Parathyroid adenoma (tissue), 2 donors: Measurements from ENCODE around the gene KSR1.

Source experiments
- H2AFZ ChIP-seq: fragments of 300-600 bp; sonication (generic); one replicate; pipeline ENCODE4 v1.7.0; 2017; ENCODE audit warnings: antibody characterized with exemption, mild to moderate bottlenecking
- H3K27ac ChIP-seq: fragments of 300-600 bp; sonication (generic); one replicate; pipeline ENCODE4 v1.7.0; 2017
- H3K27me3 ChIP-seq: fragments of 300-600 bp; sonication (generic); one replicate; pipeline ENCODE4 v1.7.0; 2017; ENCODE audit warnings: low read length; ENCODE audit not compliant: control insufficient read depth, insufficient read depth
- H3K36me3 ChIP-seq: fragments of 300-600 bp; sonication (generic); one replicate; pipeline ENCODE4 v1.7.0; 2017; ENCODE audit warnings: low read length; ENCODE audit not compliant: control insufficient read depth, insufficient read depth
- H3K4me1 ChIP-seq: fragments of 300-600 bp; sonication (generic); one replicate; pipeline ENCODE4 v1.7.0; 2017; ENCODE audit warnings: control low read depth
- H3K4me2 ChIP-seq: fragments of 300-600 bp; sonication (generic); one replicate; pipeline ENCODE4 v1.7.0; 2017; ENCODE audit warnings: low read length
- H3K4me3 ChIP-seq: fragments of 300-600 bp; sonication (generic); one replicate; pipeline ENCODE4 v1.7.0; 2017; ENCODE audit warnings: low read depth, low read length
- H3K79me2 ChIP-seq: fragments of 300-600 bp; sonication (generic); one replicate; pipeline ENCODE4 v1.7.0; 2017; ENCODE audit warnings: control low read depth
- H3K9ac ChIP-seq: fragments of 300-600 bp; sonication (generic); one replicate; pipeline ENCODE4 v1.7.0; 2017; ENCODE audit warnings: mild to moderate bottlenecking
- H3K9me3 ChIP-seq: fragments of 300-600 bp; sonication (generic); one replicate; pipeline ENCODE4 v1.7.0; 2017; ENCODE audit warnings: low read length; ENCODE audit not compliant: control insufficient read depth
- TF ChIP-seq, protein P1 (sequence below): fragments of 300-600 bp; sonication (generic); IDR thresholded peaks from one replicate; pipeline ENCODE4 v1.7.0; 2017; ENCODE audit warnings: antibody characterized with exemption, mild to moderate bottlenecking
- donor health status: primary hyperparathyroidism.

KSR1 gene

DNA sequence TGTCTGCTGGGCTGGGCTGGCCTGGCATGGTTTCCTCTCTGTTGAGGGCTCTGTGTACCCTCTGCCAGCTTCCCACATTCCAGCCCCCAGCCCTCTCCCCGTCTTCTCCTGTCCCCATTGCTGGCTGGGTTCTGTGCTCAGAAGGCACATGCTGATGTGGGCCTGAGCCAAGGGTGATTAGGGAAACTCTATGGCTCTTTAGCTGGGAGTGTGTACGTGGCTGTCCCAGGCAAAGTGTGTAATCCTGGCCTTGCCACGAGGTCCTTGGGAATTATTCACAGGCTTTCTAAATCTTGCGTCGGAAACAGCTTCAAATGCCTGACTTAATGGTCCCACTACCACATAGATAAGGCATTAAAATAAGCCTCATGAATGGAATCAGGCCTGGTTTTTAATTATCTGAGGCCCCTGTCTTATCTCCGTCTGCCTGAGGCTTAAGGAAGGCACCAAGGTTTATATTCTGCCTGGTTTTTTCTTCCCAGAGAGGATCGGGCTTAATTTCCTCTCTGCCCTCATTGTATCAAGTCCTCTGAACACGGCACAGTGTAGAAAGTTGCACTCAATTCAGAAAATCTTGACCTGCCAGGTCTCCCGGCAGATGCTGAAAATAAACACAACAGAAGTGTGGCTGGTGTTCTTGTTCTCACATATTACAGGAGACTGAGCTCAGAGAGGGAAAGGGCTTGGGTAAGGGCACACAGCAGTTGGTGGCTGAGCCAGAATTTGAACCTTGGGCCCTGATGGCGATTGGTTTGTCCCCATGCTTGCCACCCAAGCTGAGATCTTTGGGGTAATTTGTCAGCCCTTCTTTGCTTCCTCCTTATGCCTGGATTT, 121.9 kb downstream of the KSR1 start:
- peaks cover 18% of the 10 kb centered on the region for H3K4me1 ChIP-seq
- no peaks in the 10 kb centered on the region for H3K36me3 ChIP-seq
- no peaks in the 10 kb centered on the region for H3K9me3 ChIP-seq
- H3K27ac ChIP-seq = no peak overlapping the region
- no peaks in the 10 kb centered on the region for H3K27me3 ChIP-seq
- TF ChIP-seq, protein P1, sequence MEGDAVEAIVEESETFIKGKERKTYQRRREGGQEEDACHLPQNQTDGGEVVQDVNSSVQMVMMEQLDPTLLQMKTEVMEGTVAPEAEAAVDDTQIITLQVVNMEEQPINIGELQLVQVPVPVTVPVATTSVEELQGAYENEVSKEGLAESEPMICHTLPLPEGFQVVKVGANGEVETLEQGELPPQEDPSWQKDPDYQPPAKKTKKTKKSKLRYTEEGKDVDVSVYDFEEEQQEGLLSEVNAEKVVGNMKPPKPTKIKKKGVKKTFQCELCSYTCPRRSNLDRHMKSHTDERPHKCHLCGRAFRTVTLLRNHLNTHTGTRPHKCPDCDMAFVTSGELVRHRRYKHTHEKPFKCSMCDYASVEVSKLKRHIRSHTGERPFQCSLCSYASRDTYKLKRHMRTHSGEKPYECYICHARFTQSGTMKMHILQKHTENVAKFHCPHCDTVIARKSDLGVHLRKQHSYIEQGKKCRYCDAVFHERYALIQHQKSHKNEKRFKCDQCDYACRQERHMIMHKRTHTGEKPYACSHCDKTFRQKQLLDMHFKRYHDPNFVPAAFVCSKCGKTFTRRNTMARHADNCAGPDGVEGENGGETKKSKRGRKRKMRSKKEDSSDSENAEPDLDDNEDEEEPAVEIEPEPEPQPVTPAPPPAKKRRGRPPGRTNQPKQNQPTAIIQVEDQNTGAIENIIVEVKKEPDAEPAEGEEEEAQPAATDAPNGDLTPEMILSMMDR = no peak
- H3K9ac ChIP-seq = no peak overlapping the region
- H3K79me2 ChIP-seq = peaks cover 2% of the 10 kb centered on the region
- no peak overlapping the region for H3K4me3 ChIP-seq
- no peak overlapping the region for H3K4me2 ChIP-seq
- H2AFZ ChIP-seq = no peak overlapping the region

GRCh38 chr17:27578718-27579085, 122.5 kb downstream of the KSR1 start:
- TF ChIP-seq, protein P1 = no peak
- H2AFZ ChIP-seq = no peak overlapping the region
- no peak overlapping the region for H3K4me3 ChIP-seq
- H3K9me3 ChIP-seq = no peaks in the 10 kb centered on the region
- no peaks in the 10 kb centered on the region for H3K36me3 ChIP-seq
- H3K4me2 ChIP-seq = no peak overlapping the region
- H3K79me2 ChIP-seq = peaks cover 2% of the 10 kb centered on the region
- no peak overlapping the region for H3K9ac ChIP-seq
- no peaks in the 10 kb centered on the region for H3K27me3 ChIP-seq
- H3K4me1 ChIP-seq = peaks cover 18% of the 10 kb centered on the region
- H3K27ac ChIP-seq = no peak overlapping the region

DNA sequence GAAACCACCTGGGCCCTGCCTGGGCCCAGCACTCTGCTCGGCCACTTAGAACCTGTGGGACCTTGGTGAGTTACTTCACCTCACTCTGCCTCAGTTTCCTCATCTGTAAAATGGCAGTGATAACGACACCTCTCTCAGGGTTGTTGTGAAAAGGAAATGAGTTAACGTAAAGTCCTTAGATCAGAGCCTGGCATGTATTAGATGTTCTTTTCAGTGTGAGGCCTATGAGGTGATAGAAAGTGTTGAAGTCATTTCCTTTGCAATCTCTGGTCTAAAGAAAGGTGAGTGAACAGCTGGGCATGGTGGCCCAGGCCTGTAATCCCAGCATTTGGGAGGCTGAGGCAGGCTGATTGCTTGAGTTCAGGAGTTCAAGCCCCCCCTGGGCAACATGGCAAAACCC, 123.1 kb downstream of the KSR1 start:
- Histone ChIP-seq H3K9me3 (no peaks in the 10 kb centered on the region), H3K4me1 (peaks cover 18% of the 10 kb centered on the region), H3K4me3 (no peak overlapping the region), H3K27ac (no peak overlapping the region), H3K4me2 (no peak overlapping the region), H3K36me3 (no peaks in the 10 kb centered on the region), H3K9ac (no peak overlapping the region), H2AFZ (no peak overlapping the region), H3K79me2 (peaks cover 2% of the 10 kb centered on the region), H3K27me3 (no peaks in the 10 kb centered on the region)
- TF ChIP-seq, protein P1 = no peak

- H3K9ac ChIP-seq = no peak overlapping the region
- peaks cover 2% of the 10 kb centered on the region for H3K79me2 ChIP-seq
- H3K4me2 ChIP-seq = no peak overlapping the region
- H2AFZ ChIP-seq = no peak overlapping the region
- H3K27me3 ChIP-seq = no peaks in the 10 kb centered on the region
- H3K4me3 ChIP-seq = no peak overlapping the region
- no peaks in the 10 kb centered on the region for H3K9me3 ChIP-seq
- H3K36me3 ChIP-seq = no peaks in the 10 kb centered on the region
- peaks cover 18% of the 10 kb centered on the region for H3K4me1 ChIP-seq
- no peak overlapping the region for H3K27ac ChIP-seq
- TF ChIP-seq, protein P1 = no peak
Observed at GRCh38 chr17:27579897-27580321, 123.7 kb downstream of the KSR1 start.

- Histone ChIP-seq H3K4me3 (no peak overlapping the region), H3K27ac (no peak overlapping the region), H2AFZ (no peak overlapping the region), H3K4me2 (no peak overlapping the region), H3K9me3 (no peaks in the 10 kb centered on the region), H3K79me2 (peaks cover 2% of the 10 kb centered on the region), H3K9ac (no peak overlapping the region), H3K36me3 (no peaks in the 10 kb centered on the region), H3K4me1 (peaks cover 15% of the 10 kb centered on the region), H3K27me3 (no peaks in the 10 kb centered on the region)
- TF ChIP-seq, protein P1 = no peak
Observed at GRCh38 chr17:27581016-27581415, 124.8 kb downstream of the KSR1 start.
